NCI-H446 (cell line): Measurements from ENCODE around the gene ITPK1.

ENCODE experiments used
- DNase-seq, 2 experiments: peaks; one replicate each; lab custom pipeline; 2025; lab: John Stamatoyannopoulos, UW

ITPK1 gene

GRCh38 chr14:92970271-92970670 is 145.5 kb downstream of the ITPK1 start:
- DNase-seq, result no peak

- DNase-seq, result no peak
Observed at GRCh38 chr14:92969871-92970270, 145.9 kb downstream of the ITPK1 start.

- DNase-seq, result no peak
Observed at GRCh38 chr14:92969430-92969829, 146.3 kb downstream of the ITPK1 start.

GRCh38 chr14:92968291-92969020 is 147.3 kb downstream of the ITPK1 start:
- no peak for DNase-seq

- DNase-seq, result no peak
Observed at GRCh38 chr14:92967346-92967926, 148.3 kb downstream of the ITPK1 start.

- DNase-seq, result no peak
Observed at GRCh38 chr14:92965281-92965680, 150.4 kb downstream of the ITPK1 start.

- no peak for DNase-seq
Observed at GRCh38 chr14:92964124-92965109, 151.3 kb downstream of the ITPK1 start.

- no peak for DNase-seq
Observed at GRCh38 chr14:92963301-92964123, 152.2 kb downstream of the ITPK1 start.

- DNase-seq, result no peak
Observed at GRCh38 chr14:92962831-92963095, 153.0 kb downstream of the ITPK1 start.

GRCh38 chr14:92962031-92962830 is 153.5 kb downstream of the ITPK1 start:
- DNase-seq, result no peak

- DNase-seq, result no peak
Observed at GRCh38 chr14:92961567-92961855, 154.2 kb downstream of the ITPK1 start.

GRCh38 chr14:92960706-92961566 is 154.8 kb downstream of the ITPK1 start:
- DNase-seq, result no peak

GRCh38 chr14:92959761-92960680 is 155.7 kb downstream of the ITPK1 start:
- no peak for DNase-seq

GRCh38 chr14:92959189-92959531 is 156.6 kb downstream of the ITPK1 start:
- DNase-seq, result peak in 1 of 2 experiments; percentile 20

- no peak for DNase-seq
Observed at GRCh38 chr14:92958373-92959188, 157.1 kb downstream of the ITPK1 start.

GRCh38 chr14:92956961-92957360 is 158.8 kb downstream of the ITPK1 start:
- no peak for DNase-seq

GRCh38 chr14:92955381-92955780 is 160.3 kb downstream of the ITPK1 start:
- DNase-seq, result no peak

- DNase-seq, result no peak
Observed at GRCh38 chr14:92954933-92955332, 160.8 kb downstream of the ITPK1 start.

GRCh38 chr14:92953526-92953925 is 162.2 kb downstream of the ITPK1 start:
- no peak for DNase-seq
